ENCODE results near the gene SEZ6L.
"Not testable (repeated sequence)": the region's sequence is repeated elsewhere in the genome, so short reads cannot be mapped to it uniquely, and the experiment has no call there.

SEZ6L gene

GRCh38 chr22:26391623-26392022 is 222.4 kb downstream of the SEZ6L start:
- FAIRE-seq: no peak

GRCh38 chr22:26393929-26394328 is 224.7 kb downstream of the SEZ6L start:
- FAIRE-seq: no peak

- FAIRE-seq: no peak
These were observed 225.5 kb downstream of the SEZ6L start for GRCh38 chr22:26394777-26395176.

- FAIRE-seq: no peak
These were observed 226.7 kb downstream of the SEZ6L start for GRCh38 chr22:26395926-26396325.

GRCh38 chr22:26398741-26399153 is 229.5 kb downstream of the SEZ6L start:
- no peak for FAIRE-seq

- no peak for FAIRE-seq
These were observed 230.0 kb downstream of the SEZ6L start for GRCh38 chr22:26399289-26399688.

DNA sequence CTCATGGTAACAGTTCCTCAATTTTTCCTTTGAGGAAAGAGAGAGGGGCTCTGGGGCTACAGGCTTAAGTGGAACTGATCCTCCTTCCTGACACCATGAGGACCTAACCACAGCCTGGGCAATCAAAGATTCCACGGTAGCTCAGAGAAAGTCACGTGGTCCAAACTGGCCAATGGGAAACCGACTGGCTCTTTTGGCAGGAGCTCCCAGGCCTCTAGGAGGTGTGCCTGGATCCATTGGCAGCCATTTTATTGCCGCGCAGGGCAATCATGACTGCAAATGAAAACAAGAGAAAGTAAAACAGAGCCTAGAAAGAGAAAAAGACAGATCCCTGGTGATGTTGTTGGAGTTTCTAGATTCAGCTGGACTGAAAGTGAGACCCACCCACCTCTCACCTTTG is 232.5 kb downstream of the SEZ6L start:
- no peak for FAIRE-seq

DNA sequence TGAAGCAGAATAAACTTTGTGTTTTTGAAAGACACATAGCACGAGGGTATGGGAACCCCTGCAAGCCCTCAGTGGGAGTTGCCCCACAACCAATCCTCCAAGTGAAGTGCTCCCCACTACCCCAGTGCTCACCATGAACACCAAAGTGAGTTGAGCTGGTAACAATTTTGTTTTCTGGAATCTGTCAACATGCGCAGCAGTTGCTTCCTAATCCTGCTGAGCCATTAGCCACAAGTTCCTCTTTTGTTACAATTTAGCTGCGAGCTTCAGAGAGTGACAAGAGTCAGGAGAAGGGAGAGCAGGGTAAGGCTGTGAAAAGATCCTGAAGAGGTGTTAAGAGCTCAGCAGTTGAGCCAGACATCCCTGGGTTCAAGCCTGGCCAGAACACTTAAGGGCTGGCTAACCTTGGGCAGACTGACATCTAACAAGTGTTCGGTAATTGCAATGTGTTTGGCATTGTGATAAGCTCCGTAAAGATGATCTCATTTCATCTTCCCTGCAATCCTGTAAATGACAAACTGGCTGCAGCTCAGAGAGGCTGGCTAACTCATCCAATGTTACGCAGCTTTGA is 235.7 kb downstream of the SEZ6L start:
- no peak for FAIRE-seq

DNA sequence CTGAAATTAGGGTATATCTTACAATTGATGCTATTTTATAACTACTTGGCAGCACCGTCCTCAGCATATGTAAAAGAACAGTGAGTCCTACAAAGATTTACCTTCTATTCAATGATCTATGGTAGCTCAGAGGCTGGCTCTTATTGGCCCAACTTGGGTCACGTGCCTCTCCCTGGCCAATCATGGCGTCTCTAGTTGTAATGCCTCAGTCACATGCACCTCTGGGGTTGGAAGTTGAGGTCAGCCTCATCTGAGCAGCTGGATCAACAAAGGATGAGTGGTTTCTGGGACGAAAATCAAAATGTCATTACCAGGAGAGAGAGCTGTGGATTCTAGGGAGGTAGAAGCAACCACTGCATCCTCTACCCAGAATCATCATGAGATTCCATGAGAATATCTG is 236.9 kb downstream of the SEZ6L start:
- FAIRE-seq: no peak

- not testable (repeated sequence) for FAIRE-seq
These were observed 239.4 kb downstream of the SEZ6L start for GRCh38 chr22:26408562-26409220.

DNA sequence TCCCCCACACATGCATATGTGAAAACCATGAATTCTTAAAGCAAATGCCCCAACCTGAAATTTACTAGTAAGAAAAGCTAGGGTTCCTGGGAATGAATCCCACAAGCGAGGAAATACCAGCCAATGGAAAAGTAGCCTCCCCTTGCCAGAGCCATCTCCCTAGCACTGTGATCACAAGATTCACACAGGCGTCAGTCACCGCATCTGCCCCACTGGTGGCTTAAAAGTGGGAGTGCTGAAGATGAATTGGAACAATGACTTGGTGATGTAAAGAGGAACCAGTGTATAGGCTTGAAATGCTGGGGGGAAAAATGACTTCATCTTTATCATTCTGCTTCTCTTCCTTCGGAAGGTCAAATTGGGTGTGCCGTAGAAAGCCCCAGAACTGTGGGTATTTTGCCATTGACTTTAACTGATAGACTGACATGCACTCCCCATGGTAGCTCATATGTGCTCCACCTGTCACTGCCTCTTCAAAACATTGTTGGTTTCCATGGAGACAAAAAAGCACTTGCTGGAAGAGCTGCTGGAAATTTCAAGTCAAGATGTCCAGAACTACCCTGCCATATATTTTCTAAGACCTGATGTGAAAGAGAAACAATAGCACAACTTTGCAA is 240.6 kb downstream of the SEZ6L start:
- no peak for FAIRE-seq

DNA sequence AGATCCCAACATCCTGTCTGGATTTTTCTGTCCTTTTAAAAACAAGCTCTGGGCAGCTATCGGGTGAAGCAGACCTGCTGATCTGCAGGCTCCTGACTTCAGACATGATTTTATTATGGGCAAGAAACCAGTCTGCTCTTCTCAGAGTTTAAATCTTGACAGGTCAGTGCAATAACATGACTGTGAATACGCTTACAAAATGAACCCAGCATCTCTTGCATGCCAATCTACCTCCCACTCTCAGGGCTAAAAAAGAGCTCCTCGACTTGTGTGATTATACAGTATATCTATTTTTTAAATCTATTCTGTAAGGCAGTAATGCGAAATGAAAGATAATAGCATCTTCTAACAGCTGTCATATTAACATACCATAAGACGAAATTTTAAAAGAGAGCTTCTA is 241.1 kb downstream of the SEZ6L start:
- FAIRE-seq: no peak

DNA sequence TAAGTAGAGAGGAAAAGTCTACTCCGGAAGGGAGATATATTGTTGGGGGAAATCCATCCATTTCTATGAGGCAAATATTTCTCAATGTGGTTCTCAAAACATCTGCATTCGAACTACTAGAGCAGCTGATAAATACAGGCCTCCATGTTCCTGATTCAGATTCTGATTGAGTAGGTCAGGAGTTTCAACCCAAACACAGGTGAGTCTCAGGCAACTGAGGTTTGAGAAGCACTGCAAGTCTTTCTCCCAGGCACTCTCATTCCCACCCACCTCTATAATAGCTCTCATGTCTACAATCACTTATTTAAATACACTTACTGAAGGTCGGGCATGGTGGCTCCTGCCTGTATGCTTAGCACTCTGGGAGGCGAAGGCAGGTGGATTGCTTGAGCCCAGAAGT is 245.1 kb downstream of the SEZ6L start:
- FAIRE-seq: no peak

DNA sequence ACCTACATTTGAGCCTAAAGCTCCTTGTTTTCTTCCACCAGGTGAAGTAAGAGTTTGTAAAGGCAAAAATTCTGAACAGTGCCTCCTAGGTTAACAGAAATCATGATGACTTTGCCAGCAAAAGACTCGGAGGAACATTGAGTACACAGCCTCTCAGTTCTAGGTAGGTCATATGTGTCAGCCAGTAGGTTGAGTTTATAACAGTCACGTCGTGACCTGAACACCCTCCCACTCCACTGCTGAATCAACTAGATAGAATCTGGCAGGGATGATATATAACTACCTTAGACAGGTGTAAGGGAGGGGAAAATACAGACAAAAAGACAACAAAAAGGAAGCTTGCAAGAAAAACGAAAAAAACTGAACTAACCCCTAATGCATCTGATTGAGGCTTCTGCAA is 247.0 kb downstream of the SEZ6L start:
- FAIRE-seq: no peak

DNA sequence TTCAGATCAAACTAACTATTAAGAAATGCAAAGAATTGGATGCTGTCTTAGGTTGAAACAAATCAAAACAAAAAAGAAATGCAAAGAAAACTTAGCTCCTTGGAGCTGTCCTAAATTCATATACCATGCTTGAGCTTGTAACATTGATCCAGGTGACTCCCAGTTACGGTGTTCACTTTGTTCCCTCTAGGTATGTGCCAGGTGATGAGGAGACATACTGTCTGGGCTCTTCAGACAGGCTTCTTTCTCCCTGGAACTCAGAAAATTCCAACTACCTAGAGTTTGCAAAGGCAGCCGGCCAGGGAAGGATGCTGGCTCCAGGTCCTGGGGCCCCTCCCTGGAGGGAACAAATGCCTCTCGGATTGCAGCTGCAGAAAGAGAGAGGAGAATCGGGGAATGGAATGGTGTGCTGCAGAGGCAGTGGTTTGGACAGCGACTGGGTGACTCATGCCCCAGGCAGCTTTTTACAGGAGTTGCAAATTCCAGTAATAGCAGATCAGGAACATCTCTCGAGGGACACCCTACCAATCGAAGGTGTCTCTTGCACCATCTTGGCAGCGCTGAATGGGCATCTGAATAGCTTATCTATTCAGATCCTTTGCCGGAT is 247.5 kb downstream of the SEZ6L start:
- FAIRE-seq: no peak

DNA sequence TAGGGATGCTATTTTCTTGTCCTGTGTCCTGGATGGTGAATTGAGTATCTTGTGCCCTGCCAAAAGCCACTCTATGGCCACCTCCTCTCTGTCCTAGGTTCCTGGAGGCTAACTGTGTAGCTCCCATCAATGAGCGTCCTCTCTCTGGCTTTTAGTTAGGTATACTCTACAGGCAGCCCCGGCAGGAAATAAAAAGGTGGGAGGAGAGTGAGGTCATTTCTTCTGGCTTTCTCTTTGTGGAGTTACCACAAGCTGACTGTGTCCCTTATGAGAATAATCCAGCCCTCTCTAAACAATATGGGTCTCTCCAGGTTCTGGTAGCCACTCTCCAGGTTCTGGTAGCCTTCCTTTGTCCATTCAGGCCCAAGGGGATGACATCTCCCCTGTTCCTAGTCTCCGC is 248.1 kb downstream of the SEZ6L start:
- FAIRE-seq: no peak

- FAIRE-seq: no peak
These were observed 249.4 kb downstream of the SEZ6L start for GRCh38 chr22:26418620-26419019.

- no peak for FAIRE-seq
These were observed 257.7 kb downstream of the SEZ6L start for GRCh38 chr22:26426924-26427323.

GRCh38 chr22:26428515-26429457 is 259.5 kb downstream of the SEZ6L start, which contains the start of gene ASPHD2:
TSS of gene ASPHD2 (plus strand) at chr22:26429260. CDS start at chr22:26433616, 4,356 bp downstream.
- FAIRE-seq: no peak

GRCh38 chr22:26429458-26430286 is 260.4 kb downstream of the SEZ6L start:
- FAIRE-seq: no peak

DNA sequence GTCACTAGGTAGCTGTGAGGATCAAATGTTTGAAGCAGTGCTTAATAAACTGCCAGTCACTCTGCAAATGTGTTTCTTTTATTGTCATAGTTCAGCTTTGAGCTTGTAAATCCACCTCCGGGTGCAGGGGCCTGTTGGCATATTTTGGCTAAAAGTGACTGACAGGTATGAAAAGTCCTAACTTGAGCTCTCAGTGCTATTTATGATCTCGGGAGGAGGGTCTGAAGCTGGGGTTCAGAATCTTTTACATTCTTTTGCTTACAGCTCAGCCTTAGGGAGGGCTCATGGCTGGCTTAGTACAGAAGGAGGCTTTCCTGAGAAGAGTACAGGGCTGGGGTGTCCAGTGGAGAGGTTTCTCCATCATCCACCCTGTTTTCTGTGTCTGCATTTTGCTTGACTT is 261.3 kb downstream of the SEZ6L start:
- FAIRE-seq: no peak

All from colon (tissue), 2 donors.